ENCODE measurements around the gene FOXL1.

FOXL1 gene

DNA sequence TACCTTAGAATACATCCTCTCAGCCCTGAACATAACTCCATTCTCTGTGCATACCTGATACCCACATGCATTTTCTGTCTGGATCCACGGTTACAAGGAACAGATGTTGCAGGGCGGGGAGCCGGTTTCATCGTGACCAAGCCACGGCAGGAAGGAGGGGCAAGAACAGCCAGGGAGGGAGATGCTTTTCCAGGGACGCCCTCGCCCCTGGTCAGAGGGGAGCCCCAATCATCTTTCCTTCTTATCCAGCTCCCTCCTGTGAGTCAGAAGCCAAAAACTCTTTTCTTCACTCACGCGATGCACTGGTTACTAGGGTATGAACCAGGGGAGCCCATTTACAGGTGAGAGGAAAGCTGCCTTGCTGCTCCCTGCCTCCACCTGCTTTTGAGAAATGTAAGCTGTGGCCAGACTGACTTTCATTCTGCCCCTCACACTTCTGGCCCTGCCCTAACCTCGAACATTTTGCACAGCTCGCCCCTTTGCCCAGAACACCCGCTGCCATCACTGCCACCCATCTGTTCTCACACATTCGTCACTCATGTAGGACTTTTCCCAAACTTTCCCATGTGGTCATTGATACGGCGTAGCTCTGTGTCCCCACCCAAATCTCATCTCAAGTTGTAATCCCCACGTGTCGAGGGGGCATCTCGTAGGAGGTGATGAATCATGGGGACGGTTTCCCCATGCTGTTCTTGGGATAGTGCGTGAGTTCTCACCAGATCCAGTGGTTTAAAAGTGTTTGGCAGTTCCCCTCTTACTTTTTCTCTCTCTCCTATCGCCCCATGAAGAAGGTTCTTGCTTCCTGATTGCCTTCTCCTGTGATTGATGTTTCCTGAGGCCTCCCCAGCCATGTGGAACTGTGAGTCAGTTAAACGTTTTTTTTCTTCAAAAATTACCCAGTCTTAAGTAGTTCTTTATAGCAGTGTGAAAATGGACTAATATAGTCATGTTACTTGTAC, 20.5 kb downstream of the FOXL1 start:
- Histone ChIP-seq H3K27me3 (ENCODE audit: insufficient read depth, poor library complexity, severe bottlenecking) (no peaks in the 10 kb centered on the region), H3K27ac (replicated peaks) (no peak overlapping the region), H3K4me3 (replicated peaks; ENCODE audit: insufficient read depth, low read length) (no peak overlapping the region)
- DNase-seq (ENCODE audit: low read depth in 1 of 2, low spot score in 1 of 2) = no peak
- TF ChIP-seq, protein P1, sequence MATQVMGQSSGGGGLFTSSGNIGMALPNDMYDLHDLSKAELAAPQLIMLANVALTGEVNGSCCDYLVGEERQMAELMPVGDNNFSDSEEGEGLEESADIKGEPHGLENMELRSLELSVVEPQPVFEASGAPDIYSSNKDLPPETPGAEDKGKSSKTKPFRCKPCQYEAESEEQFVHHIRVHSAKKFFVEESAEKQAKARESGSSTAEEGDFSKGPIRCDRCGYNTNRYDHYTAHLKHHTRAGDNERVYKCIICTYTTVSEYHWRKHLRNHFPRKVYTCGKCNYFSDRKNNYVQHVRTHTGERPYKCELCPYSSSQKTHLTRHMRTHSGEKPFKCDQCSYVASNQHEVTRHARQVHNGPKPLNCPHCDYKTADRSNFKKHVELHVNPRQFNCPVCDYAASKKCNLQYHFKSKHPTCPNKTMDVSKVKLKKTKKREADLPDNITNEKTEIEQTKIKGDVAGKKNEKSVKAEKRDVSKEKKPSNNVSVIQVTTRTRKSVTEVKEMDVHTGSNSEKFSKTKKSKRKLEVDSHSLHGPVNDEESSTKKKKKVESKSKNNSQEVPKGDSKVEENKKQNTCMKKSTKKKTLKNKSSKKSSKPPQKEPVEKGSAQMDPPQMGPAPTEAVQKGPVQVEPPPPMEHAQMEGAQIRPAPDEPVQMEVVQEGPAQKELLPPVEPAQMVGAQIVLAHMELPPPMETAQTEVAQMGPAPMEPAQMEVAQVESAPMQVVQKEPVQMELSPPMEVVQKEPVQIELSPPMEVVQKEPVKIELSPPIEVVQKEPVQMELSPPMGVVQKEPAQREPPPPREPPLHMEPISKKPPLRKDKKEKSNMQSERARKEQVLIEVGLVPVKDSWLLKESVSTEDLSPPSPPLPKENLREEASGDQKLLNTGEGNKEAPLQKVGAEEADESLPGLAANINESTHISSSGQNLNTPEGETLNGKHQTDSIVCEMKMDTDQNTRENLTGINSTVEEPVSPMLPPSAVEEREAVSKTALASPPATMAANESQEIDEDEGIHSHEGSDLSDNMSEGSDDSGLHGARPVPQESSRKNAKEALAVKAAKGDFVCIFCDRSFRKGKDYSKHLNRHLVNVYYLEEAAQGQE (IDR thresholded peaks at IDR 0.05; ENCODE audit: insufficient replicate concordance, low read depth) = no peak
- TF ChIP-seq, protein P2, sequence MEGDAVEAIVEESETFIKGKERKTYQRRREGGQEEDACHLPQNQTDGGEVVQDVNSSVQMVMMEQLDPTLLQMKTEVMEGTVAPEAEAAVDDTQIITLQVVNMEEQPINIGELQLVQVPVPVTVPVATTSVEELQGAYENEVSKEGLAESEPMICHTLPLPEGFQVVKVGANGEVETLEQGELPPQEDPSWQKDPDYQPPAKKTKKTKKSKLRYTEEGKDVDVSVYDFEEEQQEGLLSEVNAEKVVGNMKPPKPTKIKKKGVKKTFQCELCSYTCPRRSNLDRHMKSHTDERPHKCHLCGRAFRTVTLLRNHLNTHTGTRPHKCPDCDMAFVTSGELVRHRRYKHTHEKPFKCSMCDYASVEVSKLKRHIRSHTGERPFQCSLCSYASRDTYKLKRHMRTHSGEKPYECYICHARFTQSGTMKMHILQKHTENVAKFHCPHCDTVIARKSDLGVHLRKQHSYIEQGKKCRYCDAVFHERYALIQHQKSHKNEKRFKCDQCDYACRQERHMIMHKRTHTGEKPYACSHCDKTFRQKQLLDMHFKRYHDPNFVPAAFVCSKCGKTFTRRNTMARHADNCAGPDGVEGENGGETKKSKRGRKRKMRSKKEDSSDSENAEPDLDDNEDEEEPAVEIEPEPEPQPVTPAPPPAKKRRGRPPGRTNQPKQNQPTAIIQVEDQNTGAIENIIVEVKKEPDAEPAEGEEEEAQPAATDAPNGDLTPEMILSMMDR (IDR thresholded peaks at IDR 0.05; ENCODE audit: insufficient read depth, low read length) = no peak
- TF ChIP-seq GABPA (IDR thresholded peaks at IDR 0.05; ENCODE audit: low read depth) (no peak), SPI1 (IDR thresholded peaks at IDR 0.05; ENCODE audit: borderline replicate concordance, low read depth) (no peak), POLR2AphosphoS5 (IDR thresholded peaks at IDR 0.05; ENCODE audit: low read depth) (no peak)

DNA sequence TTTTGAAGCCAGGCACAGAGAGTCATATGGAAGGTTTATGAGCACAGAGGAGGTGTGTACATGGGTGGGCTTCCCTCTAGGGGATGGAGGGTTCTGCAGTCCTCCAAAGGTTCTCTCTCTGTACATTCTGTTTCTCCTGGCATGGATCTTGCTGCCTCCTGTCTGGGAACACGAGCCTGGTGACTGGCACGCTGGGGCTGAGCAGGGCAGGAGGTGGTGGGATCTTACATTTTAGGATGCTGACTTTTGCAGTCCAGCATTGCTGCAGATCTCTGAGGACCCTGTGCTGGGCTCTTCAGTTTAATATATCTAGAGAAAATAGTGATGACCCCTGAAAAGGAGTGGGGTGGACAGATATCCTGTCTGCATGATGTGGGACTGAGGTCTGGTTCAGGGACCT, 23.0 kb downstream of the FOXL1 start:
- no peak for TF ChIP-seq GABPA (IDR thresholded peaks at IDR 0.05; ENCODE audit: low read depth)
- TF ChIP-seq, protein P1 (IDR thresholded peaks at IDR 0.05; ENCODE audit: insufficient replicate concordance, low read depth) = no peak
- TF ChIP-seq SPI1 (IDR thresholded peaks at IDR 0.05; ENCODE audit: borderline replicate concordance, low read depth) = no peak
- TF ChIP-seq, protein P2 (IDR thresholded peaks at IDR 0.05; ENCODE audit: insufficient read depth, low read length) = no peak
- TF ChIP-seq POLR2AphosphoS5 (IDR thresholded peaks at IDR 0.05; ENCODE audit: low read depth) = no peak
- no peak for DNase-seq (ENCODE audit: low read depth in 1 of 2, low spot score in 1 of 2)
- H3K4me3 ChIP-seq (replicated peaks; ENCODE audit: insufficient read depth, low read length) = no peak overlapping the region
- H3K27me3 ChIP-seq (ENCODE audit: insufficient read depth, poor library complexity, severe bottlenecking) = no peaks in the 10 kb centered on the region
- no peak overlapping the region for H3K27ac ChIP-seq (replicated peaks)

DNA sequence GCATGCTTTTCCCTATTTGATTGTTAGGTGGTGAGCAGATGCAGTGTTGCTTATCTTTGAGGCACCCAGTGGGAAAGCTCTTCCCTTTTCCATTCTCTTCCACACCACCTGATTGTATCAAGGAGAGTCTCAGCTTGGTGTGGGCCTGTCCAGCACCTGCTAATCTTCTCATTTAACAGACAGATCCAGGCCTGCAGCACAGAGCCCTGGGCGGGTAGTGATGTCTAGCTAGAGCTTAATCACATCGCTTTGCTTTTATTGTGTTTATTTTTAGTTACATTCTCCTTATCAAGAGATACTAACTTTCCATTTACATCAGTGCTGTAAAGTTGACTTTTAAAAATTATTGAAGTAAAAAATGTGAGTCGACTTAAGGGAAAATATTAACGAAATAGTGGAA, 24.2 kb downstream of the FOXL1 start:
- no peak for DNase-seq (ENCODE audit: low read depth in 1 of 2, low spot score in 1 of 2)
- TF ChIP-seq GABPA (IDR thresholded peaks at IDR 0.05; ENCODE audit: low read depth) (no peak), SPI1 (IDR thresholded peaks at IDR 0.05; ENCODE audit: borderline replicate concordance, low read depth) (no peak), POLR2AphosphoS5 (IDR thresholded peaks at IDR 0.05; ENCODE audit: low read depth) (no peak)
- TF ChIP-seq, protein P2 (IDR thresholded peaks at IDR 0.05; ENCODE audit: insufficient read depth, low read length) = no peak
- TF ChIP-seq, protein P1 (IDR thresholded peaks at IDR 0.05; ENCODE audit: insufficient replicate concordance, low read depth) = no peak

More for the DNA sequence above, 24.2 kb downstream of the FOXL1 start:
- Histone ChIP-seq H3K27me3 (ENCODE audit: insufficient read depth, poor library complexity, severe bottlenecking) (no peaks in the 10 kb centered on the region), H3K4me3 (replicated peaks; ENCODE audit: insufficient read depth, low read length) (no peak overlapping the region), H3K27ac (replicated peaks) (no peak overlapping the region)
